Esophagus squamous epithelium (tissue), 5 donors: Measurements from ENCODE around the gene MAPK12. TPM values are rescaled to one million over a fixed set of nuclear protein-coding genes. Genes with fewer than 3 reads are reported as not detected.

Source experiments
- DNase-seq: peaks from one replicate; lab custom pipeline; 2025; lab: John Stamatoyannopoulos, UW
- H3K27ac ChIP-seq, 4 donors: fragments of 200-600 bp; sonication (generic); one replicate each; pipeline ENCODE4 v1.5.1; 2016 to 2019; ENCODE audit warnings: mild to moderate bottlenecking in 1 of 4
- H3K27me3 ChIP-seq, 4 donors: fragments of 200-600 bp; sonication (generic); 1 replicate in 3 of 4; 2 replicates in 1 of 4; pipeline versions ENCODE4 v1.5.1 to v1.6.0; 2017 to 2021; ENCODE audit warnings: antibody characterized with exemption in 1 of 4
- H3K36me3 ChIP-seq, 3 donors: fragments of 200-600 bp; sonication (generic); one replicate each; pipeline ENCODE4 v1.5.1; 2016 to 2019
- H3K4me1 ChIP-seq, 3 donors: fragments of 200-600 bp; sonication (generic); one replicate each; pipeline ENCODE4 v1.5.1; 2017 to 2019
- H3K4me3 ChIP-seq, 4 donors: fragments of 200-600 bp; sonication (generic); 1 replicate in 3 of 4; 2 replicates in 1 of 4; pipeline ENCODE4 v1.5.1; 2016 to 2019; ENCODE audit warnings: mild to moderate bottlenecking in 2 of 4, moderate library complexity in 1 of 4
- H3K9me3 ChIP-seq, 3 donors: fragments of 200-600 bp; sonication (generic); one replicate each; pipeline ENCODE4 v1.5.1; 2016 to 2019
- CTCF ChIP-seq, 6 experiments: fragments of 450-650 bp in 4 of 6; fragments of 200-600 bp in 2 of 6; sonication (generic) in 2 of 6; IDR thresholded peaks; one replicate each; pipeline ENCODE4 v1.5.1; 2016 to 2019; ENCODE audit warnings: antibody characterized with exemption in 6 of 6, mild to moderate bottlenecking in 4 of 6, moderate library complexity in 4 of 6
- POLR2A ChIP-seq, 4 donors: fragments of 450-650 bp; IDR thresholded peaks; one replicate each; pipeline ENCODE4 v1.6.1; 2017; ENCODE audit warnings: antibody characterized with exemption in 4 of 4, mild to moderate bottlenecking in 4 of 4, moderate library complexity in 3 of 4
- WGBS, 2 donors: methylation state at CpG; one replicate each; pipeline ENCODE4 v1.1.5; 2018; 5-methylcytosine and 5-hydroxymethylcytosine counted together
- intact Hi-C: fragments of 100-400 bp; cut with DNase I; formaldehyde crosslinking; loops from one replicate; pipeline ENCODE4 v1.15.0; 2022
- total RNA-seq, 4 donors: library from RNA; depleted of rRNA; stranded (reverse); fragments of >200 nt; gene quantifications; one replicate each; pipeline ENCODE4 v1.1.0, GENCODE V29; 2016
- donor health status: DM: yes; HTN: yes; CAD: no.

MAPK12 gene
- total RNA-seq, 4 donors from 2014 or later = 0.19 to 6.9 (median 2.3) TPM

- WGBS, 2 donors = 12% methylated on average over 10 of the region's 18 CpGs; no CpG with 5 or more reads in 1 of the 2 donors
- intact Hi-C loops = no loop called here
- peak overlapping the region; percentile 37 to 74 (median 58) for H3K4me3 ChIP-seq
- H3K27ac ChIP-seq = peak overlapping the region; percentile 55 to 84 (median 76)
- peaks cover 41 to 66% (median 46%) of the 10 kb centered on the region in 3 donors for H3K4me1 ChIP-seq
- no peaks in the 10 kb centered on the region for H3K9me3 ChIP-seq
- TF ChIP-seq POLR2A (IDR thresholded peaks at IDR 0.05) = no peak
- H3K36me3 ChIP-seq = peaks cover 0 to 10% (median 0%) of the 10 kb centered on the region in 3 donors
- no peak for DNase-seq
- H3K27me3 ChIP-seq = peaks cover 0 to 17% (median 0%) of the 10 kb centered on the region in 4 donors
Observed at GRCh38 chr22:50269573-50269969, 8.1 kb upstream of the MAPK12 start.

- DNase-seq = no peak
- 29 to 60% methylated on average over 1 to 7 of the region's 9 CpGs for WGBS, 2 donors
Observed at GRCh38 chr22:50268655-50269113, 7.2 kb upstream of the MAPK12 start.

GRCh38 chr22:50267591-50268390 lies 6.3 kb upstream of the MAPK12 start:
- H3K36me3 ChIP-seq = peaks cover 0 to 2% (median 0%) of the 10 kb centered on the region in 3 donors
- peaks cover 0 to 23% (median 0%) of the 10 kb centered on the region in 4 donors for H3K27me3 ChIP-seq
- H3K4me3 ChIP-seq = peak overlapping the region in 3 of 4 donors; percentile 1 to 59 (median 39)
- intact Hi-C loops = no loop called here
- no peaks in the 10 kb centered on the region for H3K9me3 ChIP-seq
- peaks cover 41 to 64% (median 49%) of the 10 kb centered on the region in 3 donors for H3K4me1 ChIP-seq
- 0% methylated on average over 1 of the region's 75 CpGs; no CpG with 5 or more reads in 1 of the 2 donors for WGBS, 2 donors
- TF ChIP-seq POLR2A (IDR thresholded peaks at IDR 0.05) (no peak), CTCF (IDR thresholded peaks at IDR 0.05) (peak in 3 of 6 experiments; percentile 8 to 37 (median 13))
- H3K27ac ChIP-seq = peak overlapping the region in 2 of 4 donors; percentile 11 to 84
- DNase-seq = no peak

More at GRCh38 chr22:50268655-50269113, 7.2 kb upstream of the MAPK12 start:
- H3K27me3 ChIP-seq = peaks cover 0 to 17% (median 0%) of the 10 kb centered on the region in 4 donors
- peaks cover 0 to 4% (median 0%) of the 10 kb centered on the region in 3 donors for H3K36me3 ChIP-seq
- H3K9me3 ChIP-seq = no peaks in the 10 kb centered on the region
- H3K27ac ChIP-seq = peak overlapping the region in 2 of 4 donors; percentile 80 to 84
- peaks cover 41 to 60% (median 46%) of the 10 kb centered on the region in 3 donors for H3K4me1 ChIP-seq
- no peak overlapping the region for H3K4me3 ChIP-seq
- TF ChIP-seq CTCF (IDR thresholded peaks at IDR 0.05) = no peak
- no peak for TF ChIP-seq POLR2A (IDR thresholded peaks at IDR 0.05)
- intact Hi-C loops = no loop called here

GRCh38 chr22:50266994-50267393 lies 5.5 kb upstream of the MAPK12 start:
- 65 to 90% methylated on average over 2 to 9 of the region's 37 CpGs for WGBS, 2 donors
- Histone ChIP-seq H3K4me3 (peak overlapping the region in 2 of 4 donors; percentile 39 to 59), H3K4me1 (peaks cover 42 to 64% (median 53%) of the 10 kb centered on the region in 3 donors), H3K27me3 (peaks cover 0 to 28% (median 0%) of the 10 kb centered on the region in 4 donors), H3K9me3 (no peaks in the 10 kb centered on the region), H3K36me3 (no peaks in the 10 kb centered on the region), H3K27ac (no peak overlapping the region)
- DNase-seq = no peak
- TF ChIP-seq POLR2A (IDR thresholded peaks at IDR 0.05) (no peak), CTCF (IDR thresholded peaks at IDR 0.05) (no peak)
- intact Hi-C loops = no loop called here

GRCh38 chr22:50264946-50265669 lies 3.6 kb upstream of the MAPK12 start:
- TF ChIP-seq CTCF (IDR thresholded peaks at IDR 0.05) (no peak), POLR2A (IDR thresholded peaks at IDR 0.05) (no peak)
- no peak overlapping the region for H3K27ac ChIP-seq
- intact Hi-C loops = no loop called here
- H3K27me3 ChIP-seq = peaks cover 0 to 39% (median 0%) of the 10 kb centered on the region in 4 donors
- 75 to 84% methylated on average over 3 to 14 of the region's 15 CpGs for WGBS, 2 donors
- H3K36me3 ChIP-seq = no peaks in the 10 kb centered on the region
- peaks cover 37 to 64% (median 47%) of the 10 kb centered on the region in 3 donors for H3K4me1 ChIP-seq
- DNase-seq = no peak
- no peak overlapping the region for H3K4me3 ChIP-seq
- no peaks in the 10 kb centered on the region for H3K9me3 ChIP-seq
